Measurements from ENCODE around the gene WFDC2.

The WFDC2 gene

GRCh38 chr20:45509091-45509490, 39.5 kb downstream of the WFDC2 start:
- Histone ChIP-seq H3K27me3 (replicated peaks; ENCODE audit: control insufficient read depth, insufficient read depth, low read length) (no peaks in the 10 kb centered on the region; the same call in 1 of the 2 replicates), H3K4me3 (replicated peaks; ENCODE audit: low read depth, low read length) (no peak overlapping the region), H3K36me3 (ENCODE audit: control insufficient read depth, insufficient read depth, low read length) (no peaks in the 10 kb centered on the region)
- DNase-seq (ENCODE audit: extremely low read depth, insufficient read length), result no peak
- TF ChIP-seq CTCF (IDR thresholded peaks at IDR 0.05; ENCODE audit: insufficient read depth, low read length, poor library complexity, severe bottlenecking), result no peak

- Histone ChIP-seq H3K27me3 (replicated peaks; ENCODE audit: control insufficient read depth, insufficient read depth, low read length) (no peaks in the 10 kb centered on the region), H3K4me3 (replicated peaks; ENCODE audit: low read depth, low read length) (no peak overlapping the region), H3K36me3 (ENCODE audit: control insufficient read depth, insufficient read depth, low read length) (no peaks in the 10 kb centered on the region)
- no peak for DNase-seq (ENCODE audit: extremely low read depth, insufficient read length)
- TF ChIP-seq CTCF (IDR thresholded peaks at IDR 0.05; ENCODE audit: insufficient read depth, low read length, poor library complexity, severe bottlenecking), result no peak
Measured at GRCh38 chr20:45510242-45510862, 40.8 kb downstream of the WFDC2 start.

- Histone ChIP-seq H3K4me3 (replicated peaks; ENCODE audit: low read depth, low read length) (no peak within 1 kb of the TSS), H3K27me3 (replicated peaks; ENCODE audit: control insufficient read depth, insufficient read depth, low read length) (no peaks in the 10 kb centered on the region; the same call in 1 of the 2 replicates)
- no peak for TF ChIP-seq CTCF (IDR thresholded peaks at IDR 0.05; ENCODE audit: insufficient read depth, low read length, poor library complexity, severe bottlenecking)
Measured at GRCh38 chr20:45515147-45515913, 45.8 kb downstream of the WFDC2 start, which contains the start of gene SPINT3. Gene SPINT3, minus strand, starts transcription at chr20:45515622. Its CDS starts 14 bp downstream, at chr20:45515608.

DNA sequence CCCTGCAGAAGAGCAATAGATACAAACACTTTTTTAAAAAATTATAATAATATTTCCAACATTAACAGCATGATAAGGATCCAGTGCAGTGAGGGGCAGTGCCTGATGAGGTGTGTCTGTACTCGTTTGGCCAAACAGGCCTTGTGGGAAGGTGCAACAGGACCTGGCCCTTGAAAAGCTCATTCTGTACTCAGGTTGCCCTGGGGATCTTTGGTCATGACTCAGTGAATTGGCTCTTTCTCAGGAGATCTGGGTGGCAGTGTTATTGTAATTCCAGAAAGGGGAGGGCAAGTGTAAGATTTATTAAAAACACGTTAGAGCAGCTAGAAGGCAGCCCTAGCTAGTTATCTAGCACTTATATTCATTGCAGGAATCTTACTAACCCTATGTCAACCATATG, 48.7 kb downstream of the WFDC2 start:
- Histone ChIP-seq H3K4me3 (replicated peaks; ENCODE audit: low read depth, low read length) (no peak overlapping the region), H3K36me3 (ENCODE audit: control insufficient read depth, insufficient read depth, low read length) (no peaks in the 10 kb centered on the region), H3K27me3 (replicated peaks; ENCODE audit: control insufficient read depth, insufficient read depth, low read length) (no peaks in the 10 kb centered on the region; the same call in 1 of the 2 replicates)
- TF ChIP-seq CTCF (IDR thresholded peaks at IDR 0.05; ENCODE audit: insufficient read depth, low read length, poor library complexity, severe bottlenecking), result no peak
- no peak for DNase-seq (ENCODE audit: extremely low read depth, insufficient read length)

More at GRCh38 chr20:45515147-45515913, 45.8 kb downstream of the WFDC2 start, which contains the start of gene SPINT3:
- H3K36me3 ChIP-seq (ENCODE audit: control insufficient read depth, insufficient read depth, low read length), result no peaks in the 10 kb centered on the region
- no peak for DNase-seq (ENCODE audit: extremely low read depth, insufficient read length)

- no peak for TF ChIP-seq CTCF (IDR thresholded peaks at IDR 0.05; ENCODE audit: insufficient read depth, low read length, poor library complexity, severe bottlenecking)
- H3K27me3 ChIP-seq (replicated peaks; ENCODE audit: control insufficient read depth, insufficient read depth, low read length), result no peaks in the 10 kb centered on the region
- no peak for DNase-seq (ENCODE audit: extremely low read depth, insufficient read length)
- H3K4me3 ChIP-seq (replicated peaks; ENCODE audit: low read depth, low read length), result no peak overlapping the region
- H3K36me3 ChIP-seq (ENCODE audit: control insufficient read depth, insufficient read depth, low read length), result no peaks in the 10 kb centered on the region
Measured at GRCh38 chr20:45523821-45524220, 54.3 kb downstream of the WFDC2 start.
